Inflammatory macrophage treated with lipopolysaccharide for 4 hours (primary cell): ENCODE data around the gene YIPF6.
"Not testable (repeated sequence)": the region's sequence is repeated elsewhere in the genome, so short reads cannot be mapped to it uniquely, and the experiment has no call there.

ENCODE experiments used
- DNase-seq: peaks from one replicate; pipeline ENCODE4 v3.0.0-alpha.2; 2020

Gene YIPF6, protein sequence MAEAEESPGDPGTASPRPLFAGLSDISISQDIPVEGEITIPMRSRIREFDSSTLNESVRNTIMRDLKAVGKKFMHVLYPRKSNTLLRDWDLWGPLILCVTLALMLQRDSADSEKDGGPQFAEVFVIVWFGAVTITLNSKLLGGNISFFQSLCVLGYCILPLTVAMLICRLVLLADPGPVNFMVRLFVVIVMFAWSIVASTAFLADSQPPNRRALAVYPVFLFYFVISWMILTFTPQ

DNA sequence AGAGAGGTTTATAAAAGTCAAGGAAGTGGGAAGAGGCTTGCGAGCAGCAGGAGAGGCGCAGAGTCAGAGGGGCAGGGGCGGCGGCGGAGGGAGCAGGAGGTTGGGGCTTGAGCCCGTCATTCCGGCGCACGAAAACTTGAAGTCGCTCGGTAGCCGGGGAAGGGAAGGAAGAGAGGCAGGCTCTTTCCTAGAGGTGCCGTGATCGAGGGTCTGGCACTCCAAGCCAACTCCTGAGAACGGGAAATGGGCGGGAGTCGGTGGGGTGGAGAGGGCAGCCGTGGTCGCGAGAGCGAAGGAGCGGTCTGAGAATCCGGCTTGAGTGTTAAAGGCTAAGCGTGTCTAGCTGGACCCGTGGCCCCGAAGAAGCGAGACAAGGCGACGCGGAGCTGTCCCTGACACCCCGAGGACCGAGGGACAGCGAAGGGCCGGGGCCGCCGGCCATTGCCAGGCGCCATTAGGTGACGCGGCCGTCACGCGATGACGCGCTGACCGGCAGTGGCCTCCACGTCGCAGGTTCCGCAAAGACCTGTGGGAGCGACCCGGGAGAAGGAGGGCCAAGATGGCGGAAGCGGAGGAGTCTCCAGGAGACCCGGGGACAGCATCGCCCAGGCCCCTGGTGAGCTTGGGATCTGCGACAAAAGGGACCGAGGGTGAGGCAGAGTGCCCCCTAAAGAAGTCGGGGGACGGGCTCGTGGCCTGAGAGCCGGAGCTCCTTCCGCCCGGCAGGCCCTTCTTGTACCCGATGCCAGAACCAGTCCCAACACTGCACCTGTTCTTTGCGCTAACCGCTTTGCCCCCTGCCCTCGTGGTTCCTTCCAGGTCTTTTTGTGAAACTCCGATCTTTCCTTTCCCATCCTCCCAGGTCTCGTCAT is at the start of gene YIPF6:
YIPF6 (plus strand) TSS at position 544 of the 872 bp plus-strand sequence; CDS start at position 560, 16 bp downstream.
- peak; percentile 77 for DNase-seq

DNA sequence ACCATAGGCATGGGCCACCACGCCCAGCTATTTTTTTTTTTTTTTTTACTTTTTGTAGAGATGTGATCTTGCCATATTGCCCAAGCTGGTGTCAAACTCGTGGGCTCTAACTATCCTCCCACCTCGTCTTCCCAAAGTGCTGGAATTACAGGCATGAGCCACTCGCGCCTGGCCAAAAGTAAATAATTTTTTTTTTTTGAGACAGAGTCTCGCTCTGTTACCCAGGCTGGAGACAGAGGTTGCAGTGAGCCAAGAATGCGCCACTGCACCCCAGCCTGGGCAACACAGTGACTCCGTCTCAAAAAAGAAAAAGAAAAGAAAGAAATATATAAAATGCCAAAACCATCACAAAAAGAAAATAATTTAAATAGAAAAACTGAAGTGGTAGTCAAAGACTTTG is 47.1 kb upstream of the YIPF6 start:
- DNase-seq = no peak

DNA sequence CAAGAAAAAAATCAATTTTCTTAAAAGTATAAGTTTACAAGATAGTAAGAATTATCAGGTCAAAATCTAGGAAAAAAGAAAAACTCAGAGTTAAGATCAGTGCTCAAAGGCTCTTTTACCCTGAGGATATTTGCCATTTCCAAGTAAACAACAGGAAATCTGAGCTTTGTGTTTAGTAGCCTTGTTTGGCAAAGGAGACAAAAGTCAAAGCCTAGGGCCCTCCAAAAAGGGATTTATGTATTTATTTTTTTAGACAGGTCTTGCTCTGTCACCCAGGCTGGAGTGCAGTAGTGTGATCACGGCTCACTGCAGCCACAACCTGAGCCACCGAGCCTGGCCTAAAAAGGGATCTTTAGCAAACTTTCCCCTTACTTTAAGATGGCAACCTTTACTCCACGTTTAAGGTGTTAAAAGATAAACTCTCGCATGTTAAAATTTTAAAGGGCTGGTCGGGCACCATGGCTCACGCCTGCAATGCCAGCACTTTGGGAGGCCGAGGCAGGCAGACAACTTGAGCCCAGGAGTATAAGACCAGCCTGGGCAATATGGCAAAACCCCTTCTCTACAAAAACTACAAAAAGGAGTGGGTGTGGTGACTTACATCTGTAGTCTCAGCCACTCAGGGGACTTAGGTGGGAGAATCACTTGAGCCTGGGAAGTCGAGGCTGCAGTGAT is 44.2 kb upstream of the YIPF6 start:
- DNase-seq = no peak

GRCh38 chrX:68455151-68455510 is 43.7 kb upstream of the YIPF6 start:
- DNase-seq = no peak

GRCh38 chrX:68461093-68461492 is 37.8 kb upstream of the YIPF6 start:
- no peak for DNase-seq

DNA sequence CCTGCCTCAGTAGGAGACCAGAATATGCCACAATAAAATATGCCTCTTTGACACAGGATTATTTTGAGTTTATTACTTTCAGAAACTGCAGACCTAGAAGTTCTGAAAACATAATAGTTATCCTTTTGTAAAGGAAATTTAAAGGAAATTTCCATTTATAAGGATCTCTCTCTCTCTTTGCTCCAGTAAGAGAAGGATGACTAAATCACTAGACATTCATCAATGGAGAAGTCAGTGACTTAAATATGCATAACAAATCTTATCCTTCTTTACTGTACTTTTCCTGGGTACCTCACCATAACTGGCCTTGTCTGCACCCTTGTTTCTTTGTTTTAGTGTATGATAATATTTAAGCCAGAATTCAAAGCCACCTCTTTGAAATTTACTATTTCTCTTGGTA is 37.3 kb upstream of the YIPF6 start:
- DNase-seq = no peak

DNA sequence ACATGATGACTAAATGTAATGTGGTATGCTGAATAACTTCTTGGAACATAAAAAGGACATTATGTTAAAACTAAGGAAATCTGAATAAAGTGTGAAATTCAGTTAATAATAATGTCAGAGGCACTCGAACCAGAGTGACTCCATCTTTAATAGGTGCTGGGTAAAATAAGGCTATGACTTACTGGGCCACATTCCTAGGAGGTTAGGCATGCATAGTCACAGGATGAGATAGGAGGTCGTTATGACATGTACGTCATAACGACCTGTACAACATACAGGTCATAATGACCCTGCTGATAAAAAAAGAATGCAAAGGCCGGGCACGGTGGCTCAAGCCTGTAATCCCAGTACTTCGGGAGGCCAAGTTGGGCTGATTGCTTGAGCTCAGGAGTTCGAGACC is 36.7 kb upstream of the YIPF6 start:
- DNase-seq = no peak

DNA sequence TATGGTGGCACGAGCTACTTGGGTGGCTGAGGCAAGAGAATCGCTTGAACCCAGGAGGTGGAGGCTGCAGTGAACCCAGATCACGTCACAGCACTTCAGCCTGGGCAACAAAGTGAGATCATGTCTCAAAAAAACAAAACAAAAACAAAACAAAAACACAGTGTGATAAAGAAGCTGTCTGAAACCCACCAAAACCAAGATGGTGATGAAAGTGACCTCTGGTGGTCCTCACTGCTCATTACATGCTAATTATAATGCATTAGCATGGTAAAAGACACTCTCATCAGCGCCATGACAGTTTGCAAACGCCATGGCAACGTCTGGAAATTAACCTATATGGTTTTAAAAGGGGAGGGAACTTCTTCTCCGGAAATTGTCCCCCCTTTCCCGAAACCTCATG is 36.2 kb upstream of the YIPF6 start:
- peak; percentile 31 for DNase-seq

DNA sequence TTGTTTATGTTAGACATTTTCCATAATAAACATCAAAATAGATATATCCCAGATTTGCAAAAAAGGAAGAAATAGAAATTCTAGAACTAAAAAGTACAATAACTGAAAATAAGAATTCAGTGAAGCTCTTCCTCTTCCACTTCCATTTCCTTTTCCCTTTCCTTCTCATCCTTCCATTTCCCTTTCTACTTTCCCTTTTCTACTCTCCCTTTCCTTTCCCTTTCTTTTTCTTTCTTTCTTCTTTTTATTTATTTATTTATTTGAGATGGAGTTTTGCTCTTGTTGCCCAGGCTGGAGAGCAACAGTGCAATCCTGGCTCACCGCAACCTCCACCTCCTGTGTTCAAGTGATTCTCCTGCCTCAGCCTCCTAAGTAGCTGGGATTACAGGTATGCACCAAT is 35.0 kb upstream of the YIPF6 start:
- no peak for DNase-seq

DNA sequence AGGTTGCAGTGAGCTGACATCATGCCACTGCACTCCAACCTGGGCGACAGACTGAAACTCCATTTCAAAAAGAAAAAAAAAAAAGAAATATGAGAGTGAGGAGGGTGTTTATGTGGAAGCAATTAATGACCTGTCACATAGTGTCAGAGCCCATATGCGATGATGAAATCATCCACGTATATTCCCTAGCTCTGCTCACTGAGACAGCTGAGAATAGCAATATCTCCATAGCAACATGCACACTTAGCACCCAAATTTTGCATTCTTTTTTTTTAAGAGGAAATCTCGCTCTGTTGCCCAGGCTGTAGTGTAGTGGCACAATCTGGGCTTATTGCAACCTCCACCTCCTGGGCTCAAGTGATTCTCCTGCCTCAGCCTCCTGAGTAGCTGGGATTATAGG is 34.1 kb upstream of the YIPF6 start:
- no peak for DNase-seq

GRCh38 chrX:68480969-68481368 is 17.9 kb upstream of the YIPF6 start:
- DNase-seq = peak; percentile 49

DNA sequence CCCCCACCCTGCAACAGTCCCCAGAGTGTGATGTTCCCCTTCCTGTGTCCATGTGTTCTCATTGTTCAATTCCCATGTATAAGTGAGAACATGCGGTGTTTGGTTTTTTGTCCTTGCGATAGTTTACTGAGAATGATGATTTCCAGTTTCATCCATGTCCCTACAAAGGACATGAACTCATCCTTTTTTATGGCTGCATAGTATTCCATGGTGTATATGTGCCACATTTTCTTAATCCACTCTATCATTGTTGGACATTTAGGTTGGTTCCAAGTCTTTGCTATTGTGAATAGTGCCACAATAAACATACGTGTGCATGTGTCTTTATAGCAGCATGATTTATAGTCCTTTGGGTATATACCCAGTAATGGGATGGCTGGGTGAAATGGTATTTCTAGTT is 12.7 kb upstream of the YIPF6 start:
- DNase-seq = not testable (repeated sequence)

DNA sequence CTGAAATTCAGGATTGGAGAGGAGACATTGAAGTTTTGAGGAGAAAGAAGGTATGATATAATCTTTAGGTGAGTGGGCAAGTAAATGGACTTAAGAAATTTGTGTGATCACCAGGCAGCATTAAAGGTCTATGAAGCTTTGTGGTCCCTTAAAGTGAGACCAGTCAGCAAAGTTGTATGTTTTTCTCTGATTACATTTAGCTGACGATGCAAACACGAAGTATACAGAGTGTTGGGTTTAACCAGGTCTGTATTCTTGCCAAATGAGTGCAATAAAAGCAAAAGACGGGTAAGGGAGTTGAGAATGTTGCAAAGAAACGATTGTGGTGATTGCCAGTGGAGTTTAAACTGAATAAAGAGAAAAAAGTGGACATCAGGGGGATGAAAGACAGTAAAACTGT is 11.6 kb upstream of the YIPF6 start:
- DNase-seq = no peak

DNA sequence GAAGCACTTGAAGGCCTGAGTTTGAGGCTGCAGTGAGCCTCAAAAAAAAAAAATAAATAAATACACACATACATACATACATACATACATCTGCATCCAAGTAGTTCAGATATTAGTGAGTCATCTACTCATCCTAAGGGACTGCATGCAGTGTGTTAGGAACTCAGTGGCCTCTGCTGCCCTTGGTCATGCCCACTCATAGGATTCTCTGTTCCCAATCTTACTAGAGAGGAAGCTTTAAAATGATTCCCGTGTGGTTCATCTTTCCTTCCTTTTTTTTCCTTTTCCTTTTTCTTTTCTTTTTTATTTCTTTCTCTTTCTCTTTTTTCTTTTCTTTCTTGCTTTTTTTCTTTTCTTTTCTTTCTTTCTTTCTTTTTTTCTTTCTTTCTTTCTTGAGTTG is 10.9 kb upstream of the YIPF6 start:
- no peak for DNase-seq

DNA sequence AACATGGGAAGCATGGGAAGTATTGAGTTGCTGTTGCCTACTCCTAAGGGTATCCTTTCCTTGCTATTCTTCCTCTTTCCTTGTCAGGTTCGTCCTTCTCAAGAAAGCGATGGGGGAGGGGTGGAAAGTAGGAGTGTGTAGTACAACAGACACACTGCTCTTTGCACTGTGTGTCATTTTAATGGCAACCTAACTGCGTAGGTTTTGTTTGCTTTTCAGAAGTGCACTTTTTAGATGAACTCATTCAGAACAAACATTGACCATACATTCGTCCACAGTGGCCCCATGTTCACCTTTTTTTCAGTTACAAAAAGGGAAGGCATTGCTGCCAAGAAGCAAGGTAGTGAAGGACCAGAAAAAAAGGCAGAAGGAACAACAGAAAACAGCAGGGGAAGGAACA is 10.2 kb upstream of the YIPF6 start:
- DNase-seq = no peak

- peak; percentile 9 for DNase-seq
Measured at GRCh38 chrX:68490644-68491043, 8.2 kb upstream of the YIPF6 start.

- DNase-seq = no peak
Measured at GRCh38 chrX:68492583-68492982, 6.3 kb upstream of the YIPF6 start.

DNA sequence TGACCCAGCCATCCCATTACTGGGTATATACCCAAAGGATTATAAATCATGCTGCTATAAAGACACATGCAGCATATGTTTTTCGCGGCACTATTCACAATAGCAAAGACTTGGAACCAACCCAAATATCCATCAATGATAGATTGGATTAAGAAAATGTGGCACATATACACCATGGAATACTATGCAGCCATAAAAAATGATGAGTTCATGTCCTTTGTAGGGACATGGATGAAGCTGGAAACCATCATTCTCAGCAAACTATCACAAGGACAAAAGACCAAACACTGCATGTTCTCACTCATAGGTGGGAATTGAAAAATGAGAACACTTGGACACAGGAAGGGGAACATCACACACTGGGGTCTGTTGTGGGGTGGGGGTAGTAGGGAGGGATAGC is 5.1 kb upstream of the YIPF6 start:
- not testable (repeated sequence) for DNase-seq

DNA sequence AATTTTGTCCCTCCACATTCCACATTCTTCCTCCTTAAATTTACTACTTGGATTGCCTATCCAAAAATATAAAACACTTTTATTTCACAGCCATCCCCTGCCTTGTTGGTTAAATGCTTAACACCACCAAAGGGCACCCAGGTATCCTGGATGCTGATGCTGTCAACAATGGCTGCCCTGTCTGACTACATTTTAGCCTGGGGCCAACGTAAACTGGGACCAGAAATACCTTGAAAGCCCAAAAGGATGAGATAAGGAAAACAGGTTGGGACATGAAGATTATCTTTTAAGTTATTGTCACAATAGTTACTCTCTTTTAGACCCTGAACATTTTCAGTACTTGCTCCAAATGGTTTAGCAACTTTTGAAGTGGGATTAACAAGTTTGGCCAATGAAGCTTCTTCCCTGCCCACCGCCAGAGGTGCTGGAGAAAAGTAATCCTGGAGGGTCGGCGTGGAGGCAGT is 775 bp upstream of the YIPF6 start:
- no peak for DNase-seq

GRCh38 chrX:68499543-68500504 is 973 bp downstream of the YIPF6 start:
- DNase-seq = no peak

GRCh38 chrX:68503836-68504636 is 5.2 kb downstream of the YIPF6 start:
- no peak for DNase-seq

DNA sequence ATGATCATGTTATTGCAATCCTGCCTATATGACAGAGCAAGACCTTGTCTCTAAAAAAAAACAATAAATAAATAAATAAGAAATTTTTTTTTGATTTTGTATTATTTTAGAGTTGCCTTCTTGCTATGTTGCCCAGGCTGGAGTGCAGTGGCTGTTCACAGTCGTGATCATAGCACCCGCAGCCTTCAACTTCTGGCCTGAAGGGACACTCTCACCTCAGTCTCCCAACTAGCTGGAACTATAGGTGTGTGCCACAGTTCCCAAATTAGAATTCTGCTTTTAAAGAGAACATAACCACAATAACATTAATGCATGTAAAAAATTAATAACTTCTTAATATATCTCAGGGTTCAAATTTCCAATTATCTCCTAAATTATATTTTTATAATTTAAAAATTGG is 7.8 kb downstream of the YIPF6 start:
- no peak for DNase-seq
